PC-3 (cell line): ENCODE measurements around the gene ST7. TPM values are rescaled to one million over a fixed set of nuclear protein-coding genes. Genes with fewer than 3 reads are reported as not detected.
A peak's percentile ranks its signal among the peaks of the same experiment; 100 is the strongest.

ENCODE experiments used
- ATAC-seq: fragments of 200-7000 bp; cut with Tn5 transposase; 2 replicates; pipeline ENCODE4 v1.9.1; 2020; ENCODE audit warnings: mild to moderate bottlenecking, moderate library complexity
- BruUV-seq: library from RNA; stranded (reverse); fragments of 400-500 nt; replicated peaks from 2 replicates; lab custom pipeline; 2021; lab: Mats Ljungman, UMichigan
- CTCF ChIA-PET: fragments of 300-600 bp; sonication (Branson Sonifier 250); formaldehyde crosslinking; loops from one replicate; lab custom pipeline; 2022; ENCODE audit warnings: antibody characterized with exemption; lab: Charles Lee
- POLR2A ChIA-PET: fragments of 300-600 bp; sonication (Branson Sonifier 250); formaldehyde crosslinking; loops from one replicate; lab custom pipeline; 2022; ENCODE audit warnings: antibody characterized with exemption; ENCODE audit not compliant: unreplicated experiment; lab: Charles Lee
- DNase-seq: peaks from one replicate; pipeline ENCODE4 v3.0.0-alpha.2; 2015
- H2AFZ ChIP-seq: fragments of 300-600 bp; sonication (generic); 2 replicates; pipeline ENCODE4 v1.6.0; 2016; ENCODE audit warnings: antibody characterized with exemption, low read length
- H3F3A ChIP-seq: fragments of 300-600 bp; sonication (generic); one replicate; pipeline ENCODE4 v1.6.0; 2017; ENCODE audit warnings: antibody characterized with exemption, low read length, control low read depth, mild to moderate bottlenecking; ENCODE audit not compliant: unreplicated experiment
- H3K27ac ChIP-seq: fragments of 300-600 bp; sonication (generic); 2 replicates; pipeline ENCODE4 v1.5.1; 2016; ENCODE audit warnings: mild to moderate bottlenecking, low read length
- H3K27me3 ChIP-seq: fragments of 300-600 bp; sonication (generic); 2 replicates; pipeline ENCODE4 v1.6.1; 2016; ENCODE audit warnings: low read length, mixed read lengths
- H3K36me3 ChIP-seq: fragments of 300-600 bp; sonication (generic); 2 replicates; pipeline ENCODE4 v1.6.1; 2016; ENCODE audit warnings: low read depth, mixed run types, low read length, mixed read lengths
- H3K4me1 ChIP-seq: fragments of 300-600 bp; sonication (generic); 2 replicates; pipeline ENCODE4 v1.5.1; 2016; ENCODE audit warnings: low read length; ENCODE audit not compliant: insufficient read depth
- H3K4me2 ChIP-seq: fragments of 300-600 bp; sonication (generic); 2 replicates; pipeline ENCODE4 v1.6.0; 2016; ENCODE audit warnings: low read length
- H3K4me3 ChIP-seq: fragments of 300-600 bp; sonication (generic); 2 replicates; pipeline ENCODE4 v1.5.1; 2016; ENCODE audit warnings: mild to moderate bottlenecking, low read length, mixed read lengths
- H3K79me2 ChIP-seq: fragments of 300-600 bp; sonication (generic); 2 replicates; pipeline ENCODE4 v1.6.1; 2017; ENCODE audit warnings: low read length, mixed read lengths
- H3K9ac ChIP-seq: fragments of 300-600 bp; sonication (generic); 2 replicates; pipeline ENCODE4 v1.6.0; 2016; ENCODE audit warnings: mild to moderate bottlenecking, low read length
- H3K9me2 ChIP-seq: fragments of 300-600 bp; sonication (generic); replicated peaks from 2 replicates; pipeline ENCODE4 v1.6.1; 2016; ENCODE audit warnings: mixed run types, low read length, mixed read lengths
- H3K9me3 ChIP-seq: fragments of 300-600 bp; sonication (generic); 2 replicates; pipeline ENCODE4 v1.6.1; 2016; ENCODE audit warnings: low read length, mixed read lengths
- H4K20me1 ChIP-seq: fragments of 300-600 bp; sonication (generic); 2 replicates; pipeline ENCODE4 v1.6.1; 2016; ENCODE audit warnings: low read length, mixed read lengths
- CTCF ChIP-seq: fragments of 300-600 bp; sonication (generic); conservative IDR thresholded peaks from 2 replicates; pipeline ENCODE4 v1.5.1; 2017; ENCODE audit warnings: antibody characterized with exemption, low read depth, mild to moderate bottlenecking, low read length
- EZH2 ChIP-seq: fragments of 300-600 bp; sonication (generic); IDR thresholded peaks from one replicate; pipeline ENCODE4 v1.6.1; 2017; ENCODE audit warnings: antibody characterized with exemption, mild to moderate bottlenecking, low read length; ENCODE audit not compliant: unreplicated experiment
- EZH2phosphoT487 ChIP-seq: fragments of 300-600 bp; sonication (generic); IDR thresholded peaks from 2 replicates; pipeline ENCODE4 v1.6.1; 2018; ENCODE audit warnings: mild to moderate bottlenecking, antibody characterized with exemption, low read length, borderline replicate concordance
- intact Hi-C: fragments of 100-400 bp; cut with micrococcal nuclease; formaldehyde crosslinking; loops from 2 replicates; pipeline ENCODE4 v1.9.0; 2023
- total RNA-seq: library from RNA; depleted of rRNA; stranded (reverse); fragments of >200 nt; gene quantifications from 2 replicates; pipeline ENCODE4 v1.2.3, GENCODE V29; 2014

ST7 gene
- total RNA-seq, 1 experiment from 2014 or later, result 19.7 TPM

GRCh38 chr7:117218700-117219099, 265.4 kb downstream of the ST7 start:
- Histone ChIP-seq H3K36me3 (no peaks in the 10 kb centered on the region), H3K9me3 (no peaks in the 10 kb centered on the region), H4K20me1 (no peaks in the 10 kb centered on the region), H3K9me2 (no peaks in the 10 kb centered on the region), H3K79me2 (no peaks in the 10 kb centered on the region), H3K4me1 (no peaks in the 10 kb centered on the region), H3K27me3 (no peaks in the 10 kb centered on the region), H3K9ac (no peak overlapping the region), H3F3A (no peaks in the 10 kb centered on the region), H2AFZ (no peak overlapping the region), H3K27ac (no peak overlapping the region), H3K4me3 (no peak overlapping the region), H3K4me2 (no peak overlapping the region)
- intact Hi-C loops, result loop anchor here (2.0 kb wide), 1 partner anchor 52 kb away; no protein-coding TSS in a partner anchor
- TF ChIP-seq EZH2 (no peak), CTCF (no peak), EZH2phosphoT487 (no peak)
- no TSS peak for BruUV-seq
- ATAC-seq, result peak; percentile 88
- CTCF ChIA-PET, result no interaction called here
- no peak for DNase-seq
- POLR2A ChIA-PET, result no interaction called here

GRCh38 chr7:117219485-117219884, 266.2 kb downstream of the ST7 start:
- no peak for DNase-seq
- H3K27ac ChIP-seq, result no peak overlapping the region
- no peaks in the 10 kb centered on the region for H3K4me1 ChIP-seq
- H3K79me2 ChIP-seq, result no peaks in the 10 kb centered on the region
- POLR2A ChIA-PET, result no interaction called here
- no peak overlapping the region for H3K4me3 ChIP-seq
- no peak overlapping the region for H2AFZ ChIP-seq
- no peak overlapping the region for H3K9ac ChIP-seq
- TF ChIP-seq CTCF (no peak), EZH2phosphoT487 (no peak), EZH2 (no peak)
- no peaks in the 10 kb centered on the region for H3K9me2 ChIP-seq
- no peaks in the 10 kb centered on the region for H3F3A ChIP-seq
- no peaks in the 10 kb centered on the region for H3K9me3 ChIP-seq
- H3K36me3 ChIP-seq, result no peaks in the 10 kb centered on the region
- no peaks in the 10 kb centered on the region for H4K20me1 ChIP-seq
- no peaks in the 10 kb centered on the region for H3K27me3 ChIP-seq
- intact Hi-C loops, result loop anchor here (2.0 kb wide), 1 partner anchor 51 kb away; no protein-coding TSS in a partner anchor
- no TSS peak for BruUV-seq
- no peak overlapping the region for H3K4me2 ChIP-seq
- CTCF ChIA-PET, result no interaction called here
- peak; percentile 40; the same call in 1 of the 2 replicates for ATAC-seq

GRCh38 chr7:117220836-117221235, 267.5 kb downstream of the ST7 start:
- Histone ChIP-seq H3K4me2 (no peak overlapping the region), H3K9ac (no peak overlapping the region), H3K4me3 (no peak overlapping the region), H3F3A (no peaks in the 10 kb centered on the region), H4K20me1 (no peaks in the 10 kb centered on the region), H3K27ac (no peak overlapping the region), H2AFZ (no peak overlapping the region), H3K27me3 (no peaks in the 10 kb centered on the region), H3K36me3 (no peaks in the 10 kb centered on the region), H3K79me2 (no peaks in the 10 kb centered on the region), H3K9me2 (no peaks in the 10 kb centered on the region), H3K9me3 (no peaks in the 10 kb centered on the region), H3K4me1 (no peaks in the 10 kb centered on the region)
- BruUV-seq, result no TSS peak
- ChIA-PET CTCF (no interaction called here), POLR2A (no interaction called here)
- DNase-seq (no peak), ATAC-seq (no peak)
- intact Hi-C loops, result no loop called here
- TF ChIP-seq EZH2 (no peak), CTCF (no peak), EZH2phosphoT487 (no peak)
